DMS153 (cell line): ENCODE measurements around the gene KLHDC7A.

Experiments used
- DNase-seq: peaks from one replicate; lab custom pipeline; 2025; lab: John Stamatoyannopoulos, UW

The KLHDC7A gene

GRCh38 chr1:18508084-18508483 lies 27.4 kb downstream of the KLHDC7A start:
- no peak for DNase-seq

GRCh38 chr1:18511149-18511873 lies 30.6 kb downstream of the KLHDC7A start:
- no peak for DNase-seq

GRCh38 chr1:18511874-18512150 lies 31.1 kb downstream of the KLHDC7A start:
- no peak for DNase-seq

GRCh38 chr1:18512883-18513282 lies 32.2 kb downstream of the KLHDC7A start:
- no peak for DNase-seq

- no peak for DNase-seq
These were observed 33.3 kb downstream of the KLHDC7A start for GRCh38 chr1:18513995-18514394.

- no peak for DNase-seq
These were observed 34.5 kb downstream of the KLHDC7A start for GRCh38 chr1:18515120-18515667.

GRCh38 chr1:18516473-18516872 lies 35.7 kb downstream of the KLHDC7A start:
- DNase-seq: no peak

- DNase-seq: no peak
These were observed 45.9 kb downstream of the KLHDC7A start for GRCh38 chr1:18526436-18527275.

- no peak for DNase-seq
These were observed 46.8 kb downstream of the KLHDC7A start for GRCh38 chr1:18527514-18527913.

GRCh38 chr1:18527921-18528320 lies 47.2 kb downstream of the KLHDC7A start:
- no peak for DNase-seq

GRCh38 chr1:18528616-18529015 lies 47.9 kb downstream of the KLHDC7A start:
- DNase-seq: no peak

- no peak for DNase-seq
These were observed 49.0 kb downstream of the KLHDC7A start for GRCh38 chr1:18529714-18530113.

GRCh38 chr1:18530587-18531502 lies 50.1 kb downstream of the KLHDC7A start:
- no peak for DNase-seq

- no peak for DNase-seq
These were observed 50.7 kb downstream of the KLHDC7A start for GRCh38 chr1:18531503-18531845.

GRCh38 chr1:18532390-18533170 lies 51.9 kb downstream of the KLHDC7A start:
- DNase-seq: no peak

GRCh38 chr1:18533259-18533658 lies 52.5 kb downstream of the KLHDC7A start:
- no peak for DNase-seq

- DNase-seq: no peak
These were observed 54.1 kb downstream of the KLHDC7A start for GRCh38 chr1:18534810-18535205.
